HCEC 1CT (cell line): ENCODE measurements around the gene MYO10.
A peak's percentile ranks its signal among the peaks of the same experiment; 100 is the strongest.
"Not testable (repeated sequence)": the region's sequence is repeated elsewhere in the genome, so short reads cannot be mapped to it uniquely, and the experiment has no call there.

Experiments used
- DNase-seq: peaks from one replicate; pipeline ENCODE4 v3.0.0-alpha.2; 2017

MYO10 gene

DNA sequence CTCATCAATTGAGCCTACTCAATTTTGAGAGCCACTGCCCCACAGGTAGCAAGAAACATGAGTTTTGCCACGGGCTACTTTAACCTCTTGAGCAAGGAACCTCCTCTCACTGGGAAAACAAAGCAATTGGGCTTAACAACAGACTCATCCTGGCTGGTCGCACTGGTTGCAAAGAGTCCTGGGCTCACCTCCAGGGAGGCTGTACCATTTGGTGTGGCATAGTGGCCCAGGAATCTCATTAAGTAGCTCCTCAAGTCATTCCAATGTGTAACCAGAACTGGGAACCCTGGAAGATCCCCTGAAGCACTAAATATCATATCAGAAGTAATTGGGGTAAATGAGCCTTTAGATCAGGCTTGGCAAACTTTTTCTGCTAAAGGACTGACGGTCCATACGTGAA lies 78.5 kb downstream of the MYO10 start:
- DNase-seq = no peak

GRCh38 chr5:16856531-16856930 lies 79.6 kb downstream of the MYO10 start:
- peak; percentile 83 for DNase-seq

GRCh38 chr5:16855898-16856297 lies 80.2 kb downstream of the MYO10 start:
- no peak for DNase-seq

- DNase-seq = no peak
These were observed 80.6 kb downstream of the MYO10 start for GRCh38 chr5:16855485-16855884.

DNA sequence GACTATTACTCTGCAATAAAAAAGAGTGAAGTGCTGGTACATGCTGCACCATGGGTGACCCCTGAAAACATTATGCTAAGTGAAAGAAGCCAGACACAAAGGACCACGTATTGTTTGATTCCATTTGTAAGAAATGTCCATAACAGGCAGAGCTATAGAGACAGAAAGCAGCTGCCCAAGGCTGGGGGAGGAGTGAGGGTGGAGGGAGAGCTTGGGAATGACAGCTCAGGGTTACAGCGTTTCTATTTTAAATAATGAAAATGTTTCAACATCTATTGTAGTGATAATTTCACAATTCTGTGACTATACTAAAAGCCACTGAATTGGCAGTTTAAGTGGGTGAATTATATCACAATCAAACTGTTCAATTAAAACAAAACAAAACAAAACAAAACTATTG lies 81.7 kb downstream of the MYO10 start:
- no peak for DNase-seq

DNA sequence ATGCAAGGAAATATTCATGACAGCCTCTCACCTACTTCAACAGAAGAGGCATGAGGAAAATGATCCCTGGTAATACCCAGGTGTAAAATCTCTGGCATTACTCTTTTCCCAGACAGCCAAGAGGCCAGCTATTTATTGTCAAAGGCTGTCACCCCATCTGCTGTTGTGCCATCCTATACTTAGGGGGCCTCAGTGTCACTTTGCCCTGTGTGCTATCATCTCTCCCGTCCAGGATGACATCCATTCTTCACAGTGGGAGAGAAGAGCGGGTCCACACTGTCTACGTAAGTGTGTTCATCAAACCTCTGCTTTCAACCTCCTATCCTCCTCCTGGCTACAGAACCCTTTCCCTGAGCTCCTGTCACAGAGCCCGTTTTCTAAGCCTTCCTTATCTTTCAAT lies 82.6 kb downstream of the MYO10 start:
- no peak for DNase-seq

GRCh38 chr5:16852251-16853005 lies 83.7 kb downstream of the MYO10 start:
- no peak for DNase-seq

- DNase-seq = no peak
These were observed 86.3 kb downstream of the MYO10 start for GRCh38 chr5:16849775-16850174.

- no peak for DNase-seq
These were observed 86.9 kb downstream of the MYO10 start for GRCh38 chr5:16849181-16849580.

- DNase-seq = no peak
These were observed 91.1 kb downstream of the MYO10 start for GRCh38 chr5:16844952-16845351.

DNA sequence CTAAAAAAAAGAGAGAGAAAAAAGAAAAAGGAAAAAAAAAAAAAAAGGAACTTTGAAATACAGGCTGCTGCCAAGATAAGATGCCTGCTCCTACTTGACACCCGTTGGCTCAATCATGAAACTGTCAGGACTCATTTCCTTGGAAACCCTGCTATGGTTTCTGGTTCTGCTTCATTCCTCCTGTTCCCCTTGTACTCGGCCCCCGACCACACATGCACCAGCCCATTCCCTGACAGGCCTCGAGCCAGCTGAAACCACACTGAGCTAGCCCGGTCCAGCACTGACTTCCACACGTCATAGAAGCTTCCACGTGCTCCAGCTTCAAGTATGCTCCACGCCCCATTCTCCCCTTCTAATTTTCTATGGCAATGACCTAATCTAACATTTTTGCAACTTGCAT lies 93.2 kb downstream of the MYO10 start:
- no peak for DNase-seq

DNA sequence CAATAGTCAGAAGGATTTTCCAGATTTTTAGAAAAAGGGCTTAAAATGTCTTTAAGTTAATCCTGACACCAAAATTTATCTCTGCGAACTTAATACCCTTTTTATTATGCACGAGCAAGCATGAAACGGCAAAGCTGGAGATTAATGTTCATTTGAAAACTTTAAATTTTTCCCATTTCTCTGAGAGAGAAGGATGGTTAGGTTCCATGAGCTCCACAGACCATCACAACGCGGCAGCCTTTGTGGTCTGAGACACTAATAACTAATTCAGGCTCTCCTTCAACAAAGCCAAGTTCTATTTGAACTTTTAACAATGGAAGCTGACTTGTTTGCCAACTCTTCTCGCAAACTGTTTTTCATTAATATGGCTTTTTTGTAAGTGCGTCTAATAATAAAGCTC lies 94.7 kb downstream of the MYO10 start:
- no peak for DNase-seq

DNA sequence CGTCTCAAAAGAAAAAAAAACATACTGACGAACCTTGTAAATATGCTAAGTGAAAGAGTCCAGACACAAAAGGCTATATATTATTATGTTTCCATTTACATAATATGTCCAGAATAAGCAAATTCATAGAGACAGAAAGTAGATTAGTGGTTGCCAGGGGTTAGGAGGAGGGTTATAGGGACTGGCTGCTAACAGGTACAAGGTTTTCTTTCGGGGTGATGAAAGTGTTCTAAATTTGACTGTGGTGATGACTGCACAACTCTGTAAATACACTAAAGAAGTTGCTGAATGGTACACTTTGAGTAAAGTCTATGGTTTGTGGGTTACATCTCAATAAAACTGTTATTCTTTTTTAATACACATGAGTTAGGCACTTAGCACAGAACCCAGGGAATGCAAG lies 98.8 kb downstream of the MYO10 start:
- DNase-seq = no peak

GRCh38 chr5:16834029-16834428 lies 102.1 kb downstream of the MYO10 start:
- no peak for DNase-seq

GRCh38 chr5:16831326-16831725 lies 104.8 kb downstream of the MYO10 start:
- not testable (repeated sequence) for DNase-seq

DNA sequence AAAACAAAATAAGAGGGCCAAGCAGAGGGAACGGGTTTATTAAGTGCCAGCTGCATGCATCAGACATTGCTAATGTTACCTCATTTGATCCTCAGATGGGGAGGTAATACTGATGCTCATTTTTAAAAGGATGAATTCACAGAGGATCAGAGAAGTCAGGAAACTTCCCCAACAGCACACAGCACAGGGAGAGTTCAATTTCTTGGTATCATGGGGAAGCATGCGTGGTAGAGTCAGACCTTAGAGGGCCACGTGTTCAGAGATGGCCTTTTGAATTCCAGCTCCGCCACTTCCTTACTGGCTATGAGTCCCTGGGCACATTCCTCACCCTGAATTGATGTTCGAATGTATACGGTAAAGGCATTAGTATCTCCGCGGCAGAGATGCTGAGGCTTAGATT lies 108.3 kb downstream of the MYO10 start:
- DNase-seq = no peak

GRCh38 chr5:16826379-16827125 lies 109.5 kb downstream of the MYO10 start:
- no peak for DNase-seq

- peak; percentile 69 for DNase-seq
These were observed 116.4 kb downstream of the MYO10 start for GRCh38 chr5:16819522-16820167.

GRCh38 chr5:16815432-16815831 lies 120.7 kb downstream of the MYO10 start:
- DNase-seq = no peak

- no peak for DNase-seq
These were observed 123.2 kb downstream of the MYO10 start for GRCh38 chr5:16812911-16813310.

DNA sequence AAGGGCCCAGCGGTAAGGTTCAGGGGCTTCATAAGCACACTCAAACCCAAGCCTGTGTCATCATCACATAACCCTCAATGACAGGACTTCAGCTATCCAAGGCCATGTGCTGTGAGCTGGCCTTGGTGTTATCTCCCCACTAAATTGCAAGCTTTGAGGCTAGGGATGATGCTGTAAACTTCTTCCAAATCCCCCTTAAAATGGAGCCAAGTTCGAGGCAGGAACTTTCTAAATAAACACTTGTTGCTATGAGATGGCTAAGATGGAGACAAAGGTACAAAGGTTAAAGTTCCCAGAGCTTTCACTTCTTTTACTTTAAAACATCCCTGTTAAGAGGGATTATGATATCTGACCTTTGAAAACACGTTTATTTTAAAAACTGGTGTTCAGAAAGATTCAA lies 123.6 kb downstream of the MYO10 start:
- DNase-seq = no peak

DNA sequence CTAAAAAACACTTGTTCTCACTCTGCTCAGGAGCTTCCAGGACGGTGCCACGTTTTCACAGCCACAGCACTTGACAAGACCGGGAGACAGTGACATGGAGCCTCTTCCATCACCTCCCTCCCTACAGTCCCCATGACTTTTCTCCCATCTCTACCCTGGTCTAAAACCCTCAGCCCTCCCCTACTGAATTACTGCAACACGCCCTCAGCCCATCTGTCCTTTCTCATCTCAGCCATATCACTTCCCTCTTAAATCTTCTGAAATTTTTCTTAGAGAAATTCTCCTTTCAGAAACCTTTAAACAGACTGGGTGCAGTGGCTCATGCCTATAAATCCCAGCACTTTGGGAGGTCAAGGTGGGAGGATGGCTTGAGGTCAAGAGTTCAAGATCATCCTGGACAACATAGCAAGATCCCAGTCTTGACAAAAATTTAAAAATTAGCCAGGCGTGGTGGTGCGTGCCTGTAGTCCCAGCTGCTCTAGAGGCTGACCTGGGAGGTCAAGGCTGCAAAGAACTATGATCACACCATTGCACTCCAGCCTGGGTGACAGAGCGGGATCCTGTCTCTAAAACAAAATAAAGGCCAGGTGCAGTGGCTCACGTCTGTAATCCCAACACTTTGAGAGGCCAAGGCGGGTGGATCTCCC lies 125.8 kb downstream of the MYO10 start:
- DNase-seq = no peak

- DNase-seq = no peak
These were observed 126.5 kb downstream of the MYO10 start for GRCh38 chr5:16809395-16810207.
